NCI-H446 (cell line): ENCODE data around the gene PDZD2.
"Not testable (repeated sequence)": the region's sequence is repeated elsewhere in the genome, so short reads cannot be mapped to it uniquely, and the experiment has no call there.

ENCODE experiments used
- DNase-seq, 2 experiments: peaks; one replicate each; lab custom pipeline; 2025; lab: John Stamatoyannopoulos, UW

The PDZD2 gene

DNA sequence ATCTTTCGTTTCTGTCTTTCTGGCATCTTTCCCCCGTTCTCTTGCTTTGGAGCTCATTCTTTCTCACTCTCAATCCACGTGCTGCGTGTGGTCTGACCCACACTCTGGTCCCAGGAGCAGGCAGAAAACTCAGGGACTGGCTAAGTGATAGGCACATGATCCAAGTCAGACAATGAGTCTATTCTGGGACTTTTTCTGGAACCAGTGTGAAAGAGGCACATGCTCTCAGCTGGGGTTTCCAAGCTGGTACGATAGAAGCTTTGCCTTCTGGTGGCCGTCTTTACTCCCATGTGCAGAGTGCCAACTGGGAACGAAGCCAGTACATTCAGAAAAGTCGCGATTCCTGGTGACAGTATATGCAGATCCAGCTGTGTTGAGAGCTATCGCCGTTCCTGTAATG lies 94.4 kb downstream of the PDZD2 start:
- no peak for DNase-seq

DNA sequence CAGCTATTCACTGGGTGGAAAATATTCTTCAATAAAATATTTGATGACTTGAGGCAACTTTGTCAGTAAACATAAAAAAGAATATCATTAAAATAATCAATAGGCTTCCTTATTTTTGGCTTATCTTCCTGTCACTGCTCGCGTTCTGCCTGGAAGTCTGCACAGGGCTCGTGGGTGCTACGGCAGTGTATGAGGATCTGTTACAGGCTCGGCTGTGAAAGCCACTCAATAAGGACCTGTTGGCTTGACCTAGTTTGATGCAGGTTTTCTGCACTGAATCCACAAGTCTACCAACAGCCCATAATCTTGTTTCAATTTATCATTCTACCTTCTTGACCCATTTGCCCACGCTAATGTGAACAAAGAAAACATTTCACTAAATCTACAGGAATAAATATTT lies 97.2 kb downstream of the PDZD2 start:
- no peak for DNase-seq

DNA sequence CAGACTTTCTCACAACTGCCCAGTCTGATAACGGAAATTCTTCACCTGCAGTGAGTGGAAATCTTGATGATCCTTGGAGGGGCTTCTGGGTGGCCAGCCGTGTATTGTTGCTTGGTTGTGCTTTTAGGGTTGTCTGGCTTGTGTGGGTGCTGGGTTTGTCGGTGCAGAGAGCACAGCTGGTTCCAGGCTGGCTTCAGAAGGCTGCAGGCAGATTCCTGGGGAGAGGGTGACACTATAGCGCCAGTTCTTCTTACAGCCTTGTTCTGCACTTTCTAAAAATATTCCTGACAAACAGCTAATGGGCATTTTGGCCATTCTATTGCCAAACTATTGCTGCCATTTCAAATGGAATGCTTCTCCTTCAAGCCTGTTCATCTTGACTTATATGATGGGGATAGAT lies 99.3 kb downstream of the PDZD2 start:
- DNase-seq, result no peak

DNA sequence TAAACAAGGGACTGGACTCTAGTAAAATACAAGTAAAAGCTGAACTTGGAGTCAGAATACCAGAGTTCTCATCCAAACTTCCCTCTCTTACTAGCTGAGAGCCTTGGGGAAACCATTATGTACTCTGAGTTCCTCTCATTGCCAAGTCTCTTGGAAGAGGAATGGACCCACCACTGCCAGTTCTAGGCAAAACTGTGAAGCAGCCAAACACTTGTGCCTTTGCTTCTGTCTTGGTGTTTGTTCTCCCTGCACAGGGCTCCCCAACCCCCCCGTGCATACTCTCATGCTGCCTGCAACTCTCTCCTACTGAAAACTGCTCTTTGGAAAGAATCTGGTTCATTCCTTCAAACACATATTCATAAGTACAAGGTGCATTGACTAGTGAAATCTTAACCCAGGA lies 102.6 kb downstream of the PDZD2 start:
- DNase-seq, result peak in 1 of 2 experiments; percentile 39

DNA sequence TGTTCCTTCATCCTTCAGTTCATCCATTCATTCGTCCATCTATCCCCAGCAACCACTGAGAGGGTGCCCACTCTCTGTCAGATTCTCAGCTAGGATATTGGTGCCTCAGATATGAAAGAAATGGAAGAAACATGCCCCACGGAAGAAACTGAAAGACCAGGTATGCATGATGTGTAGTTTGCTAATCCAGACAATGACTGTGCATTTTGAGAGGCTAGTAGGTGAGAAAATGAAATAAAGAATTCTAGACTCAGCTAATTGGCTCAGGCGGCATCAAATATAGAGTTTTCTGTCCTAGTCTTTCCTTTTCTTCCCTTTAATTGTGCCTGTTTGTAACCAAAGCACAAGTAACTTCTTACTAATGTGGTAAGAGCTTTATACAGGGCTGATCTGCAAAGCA lies 104.7 kb downstream of the PDZD2 start:
- DNase-seq, result no peak

DNA sequence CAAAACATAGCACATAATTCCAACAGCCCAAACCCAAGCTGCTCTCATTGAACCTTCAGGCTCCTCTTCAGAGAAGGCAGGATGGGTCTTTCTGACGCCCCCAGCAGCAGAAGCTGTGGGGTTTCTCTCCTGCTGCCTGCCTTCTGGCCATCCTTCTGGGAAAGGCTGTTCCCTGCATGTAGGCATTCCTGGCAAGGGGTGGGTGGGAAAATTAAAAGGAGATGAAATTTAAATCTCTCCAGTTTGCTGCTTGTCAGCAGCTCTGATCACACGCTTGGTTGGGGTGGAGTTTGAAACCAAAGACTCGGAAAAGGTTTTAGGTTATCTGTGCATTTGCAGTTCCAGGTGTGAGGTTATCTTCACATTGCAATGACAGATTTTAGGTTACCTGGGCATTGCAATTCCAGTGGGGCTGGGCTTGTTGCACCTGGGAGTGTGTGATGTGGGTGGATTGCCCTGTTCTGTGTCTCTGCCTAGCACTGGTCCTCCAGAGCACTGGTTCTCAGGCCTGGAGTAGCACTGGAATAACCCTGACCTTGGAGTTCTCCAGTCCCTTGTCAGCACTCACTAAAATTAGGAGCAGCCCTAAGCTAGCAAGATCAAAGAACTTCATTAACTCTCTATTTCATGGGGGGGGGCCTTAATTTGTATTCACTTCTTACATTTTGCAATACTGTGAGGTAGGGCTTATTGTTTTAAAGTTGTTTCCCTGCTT lies 109.7 kb downstream of the PDZD2 start:
- DNase-seq, result no peak

DNA sequence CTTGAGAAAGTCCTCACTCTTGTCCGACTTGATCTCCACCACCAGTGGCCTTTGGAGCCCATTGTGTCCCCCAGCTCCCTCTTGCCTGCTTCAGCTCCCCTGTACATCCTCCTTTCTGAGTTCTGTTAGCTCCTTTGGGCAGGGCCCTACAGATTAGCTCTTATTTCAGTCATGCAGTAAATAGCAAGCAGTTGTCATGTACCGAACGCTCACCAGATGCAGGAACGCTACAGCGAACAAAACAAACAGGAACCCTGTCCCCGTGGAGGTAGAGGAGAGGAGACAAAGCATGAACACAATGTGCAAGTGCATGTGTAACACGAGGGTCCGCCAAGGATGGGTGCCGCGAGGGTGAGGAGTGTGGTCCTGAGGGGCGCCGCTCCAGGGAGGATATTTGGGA lies 111.3 kb downstream of the PDZD2 start:
- no peak for DNase-seq

DNA sequence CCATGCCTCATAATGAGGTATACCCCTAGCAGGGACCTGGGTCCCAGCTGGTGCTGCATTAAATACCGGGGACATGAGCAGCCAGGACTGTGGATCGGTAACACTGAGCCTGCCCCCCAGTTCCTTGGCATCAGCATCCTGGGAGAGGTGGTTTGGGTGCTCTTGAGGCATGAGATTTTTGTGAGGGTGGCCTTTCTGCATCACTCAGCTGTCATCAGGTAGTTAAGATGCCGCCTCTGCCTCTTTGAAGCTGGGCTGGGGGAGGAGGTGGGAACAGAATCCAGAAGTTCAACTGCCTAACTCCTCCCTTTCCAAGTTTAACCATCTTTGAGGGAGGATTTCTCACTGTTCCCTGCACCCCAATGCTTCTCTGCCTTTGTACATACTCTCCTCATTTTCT lies 112.7 kb downstream of the PDZD2 start:
- DNase-seq, result no peak

DNA sequence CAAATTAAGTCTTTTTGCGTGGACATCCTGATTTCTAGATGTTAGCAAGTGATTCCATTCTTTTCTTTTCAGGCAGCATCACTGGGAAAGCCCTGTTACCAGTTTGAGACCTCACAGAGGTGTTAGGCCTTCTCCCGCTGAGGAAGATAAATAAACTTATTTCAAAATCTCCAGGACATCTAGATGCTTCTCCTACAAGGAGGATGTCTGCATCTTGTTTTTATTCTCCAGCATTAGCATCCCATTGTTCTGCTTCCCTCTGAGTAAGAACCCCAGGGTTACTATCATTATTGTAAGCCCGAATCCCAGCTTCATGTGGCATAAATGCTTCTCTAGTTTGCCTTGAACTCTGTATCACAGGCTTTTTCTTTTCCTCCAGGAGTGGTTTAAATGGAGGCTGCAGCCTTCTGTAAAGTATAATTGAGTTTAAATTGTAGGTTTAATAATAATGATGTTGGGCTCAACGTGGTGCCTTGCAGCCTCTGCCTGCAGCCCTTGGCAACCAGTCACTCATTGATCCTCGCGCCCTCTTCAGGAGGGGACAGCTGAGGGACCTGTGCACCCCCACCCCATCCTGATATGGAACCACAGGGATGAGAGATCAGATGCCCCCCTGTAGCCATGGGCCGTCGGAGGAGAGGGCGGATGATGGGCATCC lies 114.9 kb downstream of the PDZD2 start:
- DNase-seq, result no peak

DNA sequence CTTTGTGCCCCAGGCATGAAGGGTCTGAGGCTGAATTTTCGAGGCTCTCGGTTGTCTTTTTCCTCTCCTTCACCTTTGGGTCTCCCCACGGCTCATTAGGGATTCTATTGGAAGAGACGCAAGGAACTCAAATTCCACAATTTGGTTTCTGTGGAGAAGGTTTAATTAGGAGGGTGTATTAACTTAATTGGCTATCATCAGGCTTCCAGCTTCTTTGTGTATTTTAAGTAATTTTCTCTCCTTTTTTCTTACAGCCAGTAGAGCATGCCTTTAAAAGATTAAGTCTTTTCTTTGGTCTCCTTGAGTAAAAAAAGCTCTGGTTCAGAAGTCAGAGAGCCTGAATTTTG lies 115.4 kb downstream of the PDZD2 start:
- DNase-seq, result no peak

DNA sequence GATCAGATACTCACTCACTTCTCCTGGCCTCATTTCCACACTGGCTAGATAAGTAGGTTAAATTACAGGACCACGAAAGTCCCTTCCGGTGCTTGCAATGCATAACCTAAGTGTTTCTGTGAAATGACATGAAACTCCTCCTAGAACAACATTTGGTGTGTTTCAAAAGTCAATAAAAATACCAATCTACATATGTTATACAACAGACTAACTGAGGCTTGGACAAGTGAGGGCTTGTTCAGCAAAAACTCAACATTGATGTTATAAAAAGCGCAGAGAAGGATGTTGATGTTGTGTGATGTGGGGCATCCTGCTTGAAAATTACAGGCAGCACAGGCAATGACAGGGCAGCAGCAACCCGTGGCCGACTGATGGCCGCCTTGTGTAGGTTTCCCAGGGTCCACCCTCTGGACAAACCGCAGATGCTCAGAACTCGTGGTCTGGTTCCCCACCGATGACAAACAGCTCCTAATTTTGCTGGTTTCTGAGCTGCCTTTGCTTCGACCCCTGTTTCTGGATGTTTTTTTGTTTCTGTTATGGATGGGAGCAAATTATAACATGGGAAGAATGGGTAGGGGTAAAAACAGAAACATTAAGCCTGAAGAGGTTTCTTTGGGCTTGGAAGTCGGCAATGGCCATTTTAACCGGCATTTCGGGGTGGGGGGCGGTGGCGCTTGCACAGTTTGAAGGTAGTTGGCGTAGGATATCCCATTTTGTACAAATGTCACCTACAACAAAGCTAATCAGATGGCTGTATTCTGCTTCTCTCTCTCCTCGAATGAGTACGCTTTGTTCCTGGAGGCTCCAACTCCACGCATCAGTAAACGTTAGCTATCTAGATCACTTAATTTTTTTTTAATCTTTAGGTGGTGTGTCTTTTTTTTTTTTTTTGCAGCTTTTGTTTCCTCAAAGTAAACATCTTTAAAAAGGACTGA lies 116.1 kb downstream of the PDZD2 start:
- no peak for DNase-seq

DNA sequence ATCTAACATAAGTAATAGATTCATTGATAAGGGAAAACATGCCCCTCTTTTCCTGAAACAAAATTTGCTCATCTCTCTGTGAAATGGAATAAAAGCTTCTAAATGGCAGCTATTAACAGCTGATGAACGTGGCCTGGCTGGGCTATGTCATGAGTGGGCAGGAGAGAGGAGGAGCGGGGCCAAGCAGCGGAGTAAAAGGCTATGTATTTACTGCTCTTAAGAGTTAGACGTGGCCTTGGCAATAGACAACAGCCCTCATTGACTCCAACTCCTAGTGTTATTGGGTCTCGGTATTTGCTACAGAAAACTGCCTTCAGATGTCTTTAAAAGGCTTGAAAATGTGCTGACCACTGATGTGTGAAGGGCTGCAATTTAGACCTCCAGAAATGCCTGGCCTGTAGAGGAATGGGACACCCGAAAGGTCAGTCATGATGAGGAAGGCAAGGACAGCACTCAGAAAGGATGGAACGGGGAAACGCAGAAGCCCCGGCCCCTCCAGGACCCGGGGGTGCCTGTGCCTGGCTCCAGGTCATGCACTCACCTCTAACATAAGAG lies 116.8 kb downstream of the PDZD2 start:
- DNase-seq, result no peak

DNA sequence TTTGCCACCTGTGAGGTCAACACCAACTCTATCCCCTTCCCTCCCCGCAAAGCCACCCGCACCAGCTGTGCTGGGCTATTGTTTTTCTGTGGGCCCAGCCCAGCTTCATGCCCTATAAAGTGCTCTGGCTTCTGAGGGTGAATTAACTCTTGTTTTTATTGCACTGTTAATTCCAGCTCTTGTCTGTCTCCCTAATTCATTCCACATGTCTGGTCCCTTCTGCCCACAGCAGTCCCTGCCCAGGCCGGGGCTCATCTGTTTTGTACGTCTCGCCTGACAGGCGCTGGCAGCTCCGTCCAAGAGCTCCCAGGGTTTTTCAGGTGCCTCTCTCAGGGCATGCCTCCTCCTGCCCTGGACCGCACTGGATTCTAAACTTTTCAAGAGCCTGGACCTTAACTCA lies 118.9 kb downstream of the PDZD2 start:
- DNase-seq, result no peak

DNA sequence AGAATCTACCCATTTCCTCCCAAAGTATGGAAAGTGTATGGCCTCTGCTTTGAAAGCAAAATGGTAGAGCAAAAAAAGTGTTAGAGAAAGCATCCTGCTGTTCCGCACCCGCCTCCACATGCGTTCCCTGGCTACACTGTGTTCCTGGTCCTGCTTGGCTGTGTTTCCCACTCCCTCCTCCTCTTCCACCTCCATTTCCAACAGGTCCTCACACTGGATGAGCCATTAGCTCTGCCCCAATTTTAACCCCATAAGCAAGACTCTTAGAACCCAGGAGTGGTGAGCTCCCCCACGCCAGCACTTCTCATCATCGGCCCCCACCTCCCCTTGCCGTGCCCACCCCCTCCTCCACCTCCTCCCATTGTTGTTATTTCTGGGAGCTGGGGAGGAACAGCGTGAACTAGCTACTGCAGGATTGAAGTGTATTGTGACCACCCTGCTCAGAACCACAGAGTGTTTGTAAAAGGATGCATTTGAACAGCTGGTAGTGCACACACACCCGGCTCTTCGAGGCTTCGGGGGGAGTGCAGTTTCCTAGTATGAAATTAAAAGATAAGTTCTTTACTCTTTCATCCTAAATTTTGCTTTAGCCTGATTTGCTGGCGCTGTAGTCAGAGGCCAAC lies 120.0 kb downstream of the PDZD2 start:
- DNase-seq, result no peak

DNA sequence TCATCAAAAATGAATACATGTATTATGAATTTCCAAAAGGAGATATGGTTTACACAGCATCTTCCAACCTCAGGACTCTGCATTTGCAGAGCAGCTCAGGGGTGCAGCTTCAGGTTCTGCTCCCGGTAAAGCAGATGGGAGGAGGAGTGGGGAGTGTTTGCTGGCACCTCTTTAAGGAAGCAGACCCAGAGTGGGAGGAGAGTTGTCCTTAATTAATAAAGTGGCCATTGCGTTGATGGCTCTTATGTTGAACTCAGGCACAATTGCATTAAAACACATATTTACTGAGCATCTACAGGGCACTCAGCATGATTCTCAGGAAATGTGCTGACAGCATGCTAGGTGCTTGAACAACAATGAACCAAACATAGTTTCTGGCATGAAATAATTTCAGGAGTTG lies 121.0 kb downstream of the PDZD2 start:
- DNase-seq, result no peak

DNA sequence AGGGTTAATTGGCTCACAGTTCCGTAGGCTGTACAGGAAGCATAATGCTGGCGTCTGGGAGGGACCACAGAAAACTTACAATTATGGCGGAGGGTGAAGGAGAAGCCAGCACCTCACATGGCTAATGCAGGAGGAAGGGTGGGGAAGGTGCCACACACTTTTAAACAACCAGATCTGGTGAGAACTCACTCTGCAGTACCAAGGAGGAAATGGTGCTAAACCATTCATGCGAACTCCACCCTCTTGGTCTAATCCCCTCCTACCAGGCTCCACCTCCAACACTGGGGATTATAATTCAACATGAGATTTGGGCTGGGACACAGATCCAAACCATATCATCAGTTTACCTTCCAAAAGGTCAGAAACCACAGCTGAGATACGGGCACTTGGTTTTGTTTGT lies 122.9 kb downstream of the PDZD2 start:
- no peak for DNase-seq

DNA sequence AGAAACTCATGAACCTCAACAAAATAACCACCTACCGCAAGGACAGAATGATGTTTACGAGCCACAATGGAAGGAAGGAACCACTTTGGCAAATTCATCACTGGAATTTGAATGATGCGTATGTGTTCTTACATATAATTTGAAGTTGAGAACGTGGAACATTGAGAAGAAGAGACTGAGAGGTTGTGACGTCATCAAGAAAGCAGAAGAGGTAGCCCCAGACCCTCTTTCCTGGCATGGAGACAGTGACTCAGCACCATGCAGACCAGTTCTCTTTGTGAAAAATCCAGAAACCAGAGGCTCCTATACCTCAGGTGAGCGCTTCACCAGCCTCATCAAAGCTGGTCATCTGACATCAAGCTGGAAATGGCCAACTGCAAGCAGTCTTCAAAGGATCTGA lies 124.5 kb downstream of the PDZD2 start:
- DNase-seq, result no peak

DNA sequence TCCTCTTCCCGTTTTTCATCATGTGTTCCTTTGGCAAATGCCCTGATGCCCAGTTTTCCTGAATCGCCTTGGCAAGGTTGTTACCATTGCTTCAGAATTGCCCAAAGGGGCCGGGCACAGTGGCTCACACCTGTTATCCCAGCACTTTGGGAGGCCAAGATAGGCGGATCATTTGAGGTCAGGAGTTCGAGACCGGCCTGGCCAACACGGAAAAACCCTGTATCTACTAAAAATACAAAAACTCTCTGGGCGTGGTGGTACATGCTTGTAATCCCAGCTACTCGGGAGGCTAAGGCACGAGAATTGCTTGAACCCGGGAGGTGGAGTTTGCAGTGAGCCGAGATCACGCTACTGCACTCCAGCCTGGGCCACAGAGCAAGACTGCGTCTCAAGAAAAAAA lies 125.8 kb downstream of the PDZD2 start:
- not testable (repeated sequence) for DNase-seq

DNA sequence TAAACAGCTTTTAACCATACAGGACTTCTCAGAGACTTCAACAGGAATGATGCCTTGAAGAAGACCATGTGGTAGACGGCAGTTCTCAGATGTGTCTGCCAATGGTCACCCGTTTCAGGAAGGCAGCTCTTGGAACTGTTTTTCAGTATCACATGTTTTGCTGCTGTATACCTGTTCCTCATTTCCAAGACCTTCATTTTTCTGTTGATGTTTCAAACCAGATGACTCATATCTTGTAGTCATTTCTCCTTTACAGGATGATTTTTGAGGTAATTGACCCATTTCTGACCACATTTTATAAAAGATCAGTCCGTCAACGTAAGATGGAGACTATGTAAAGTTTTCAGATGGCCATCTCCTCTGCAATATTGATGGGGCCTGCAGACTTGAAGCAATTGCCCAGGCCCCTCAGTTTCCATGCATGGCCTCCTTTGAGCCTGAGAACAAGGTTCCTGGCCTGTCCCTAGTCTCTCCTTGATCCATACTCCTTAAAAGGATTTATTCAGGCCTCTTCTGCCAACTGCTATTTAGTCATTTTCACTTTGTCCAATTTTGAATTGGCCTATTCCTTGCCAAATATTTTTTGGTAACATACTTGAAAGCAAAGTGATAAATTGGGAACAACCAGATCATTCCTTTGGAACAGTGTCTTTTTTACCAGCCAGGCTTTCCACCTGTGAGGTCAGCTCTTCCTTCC lies 128.6 kb downstream of the PDZD2 start:
- no peak for DNase-seq

DNA sequence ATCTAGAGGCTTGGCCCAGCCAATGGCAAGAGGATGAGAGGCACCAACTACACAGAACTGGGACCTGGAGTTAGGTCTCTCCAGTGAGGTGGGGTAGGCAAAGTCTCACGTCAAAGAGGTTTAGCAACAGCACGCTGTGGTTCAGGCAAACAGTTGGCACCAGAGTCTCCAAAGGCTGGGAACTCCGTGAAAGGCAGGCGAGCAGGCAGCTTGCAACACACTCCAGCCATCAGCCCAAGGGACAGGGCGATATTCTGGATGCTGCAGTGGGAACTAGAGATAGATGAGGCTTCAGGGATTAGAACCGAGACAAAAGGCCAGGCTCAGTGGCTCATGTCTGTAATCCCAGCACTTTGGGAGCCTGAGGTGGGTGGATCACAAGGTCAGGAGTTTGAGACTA lies 129.1 kb downstream of the PDZD2 start:
- no peak for DNase-seq

DNA sequence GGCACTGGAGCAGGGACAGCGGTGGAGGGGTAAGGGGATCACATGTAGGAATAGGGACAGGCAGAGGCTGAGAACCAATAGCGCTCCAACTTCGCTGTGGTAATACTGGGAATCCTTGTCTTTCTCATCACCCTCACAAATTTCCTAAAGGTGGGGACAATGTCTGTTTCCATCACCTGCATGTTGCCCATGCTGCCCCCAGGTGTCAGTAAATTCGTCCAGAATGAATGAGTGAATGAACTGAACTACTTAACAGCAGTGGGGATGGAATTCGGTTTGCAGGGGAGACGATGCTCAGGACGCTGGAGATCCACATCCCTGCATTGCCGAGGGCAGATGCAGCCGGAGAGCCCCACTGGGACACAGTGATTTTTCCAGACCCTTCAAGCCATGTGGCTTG lies 129.9 kb downstream of the PDZD2 start:
- DNase-seq, result no peak

DNA sequence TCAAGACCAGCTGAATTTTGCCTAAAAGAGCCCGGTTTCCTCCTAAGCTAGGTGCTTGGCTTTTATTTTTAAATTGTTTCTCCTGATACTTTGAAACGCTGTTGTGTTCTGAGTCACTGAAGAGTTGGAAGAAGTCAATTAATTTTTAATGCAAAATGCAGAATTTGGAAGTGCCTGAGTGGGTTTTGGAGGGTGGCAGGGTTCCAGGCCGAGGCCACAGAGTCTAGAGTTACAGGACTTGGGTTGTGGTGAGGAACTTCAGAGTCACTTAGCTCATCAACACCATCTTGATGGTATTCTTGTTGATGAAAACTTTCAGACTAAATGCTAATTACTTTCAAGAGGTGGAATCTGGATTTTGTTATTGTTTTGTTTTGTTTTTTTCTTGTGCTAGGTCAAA lies 130.6 kb downstream of the PDZD2 start:
- no peak for DNase-seq
